ENCODE results near the gene MZT2B.

GRCh38 chr2:130152816-130153595, 29.1 kb upstream of the MZT2B start:
- no peak for TF ChIP-seq CTCF (conservative IDR thresholded peaks at IDR 0.05; ENCODE audit: low read length)
- TF ChIP-seq EZH2phosphoT487 (IDR thresholded peaks at IDR 0.05; ENCODE audit: borderline replicate concordance, low read depth, low read length), result no peak
